Caco-2 (cell line): ENCODE measurements around the gene COLEC11. TPM values are rescaled to one million over a fixed set of nuclear protein-coding genes. Genes with fewer than 3 reads are reported as not detected.

Source experiments
- BruUV-seq: library from RNA; stranded (reverse); fragments of 400-500 nt; replicated peaks from 2 replicates; lab custom pipeline; 2021; lab: Mats Ljungman, UMichigan
- CTCF ChIA-PET: fragments of 300-600 bp; sonication (Branson Sonifier 250); formaldehyde crosslinking; loops from one replicate; lab custom pipeline; 2022; ENCODE audit warnings: antibody characterized with exemption; lab: Charles Lee
- POLR2A ChIA-PET: fragments of 300-600 bp; sonication (Branson Sonifier 250); formaldehyde crosslinking; loops from one replicate; lab custom pipeline; 2022; ENCODE audit warnings: antibody characterized with exemption; lab: Charles Lee
- DNase-seq, 2 experiments: peaks; one replicate each; pipeline versions ENCODE4 v3.0.0 to v3.0.0-alpha.2; 2020 to 2022
- H3K27me3 ChIP-seq: replicated peaks from 2 replicates; pipeline ENCODE4 v1.6.0; 2011; ENCODE audit warnings: low read length; ENCODE audit not compliant: control insufficient read depth, insufficient read depth
- H3K36me3 ChIP-seq: 2 replicates; pipeline ENCODE4 v1.5.1; 2011; ENCODE audit warnings: low read length; ENCODE audit not compliant: control insufficient read depth, insufficient read depth
- H3K4me1 ChIP-seq: fragments of 250-450 bp; sonication (Bioruptor Pico); 2 replicates; pipeline ENCODE4 v1.5.1; 2020; ENCODE audit warnings: mild to moderate bottlenecking
- H3K4me3 ChIP-seq: 2 replicates; pipeline ENCODE4 v1.5.1; 2011; ENCODE audit warnings: low read depth, mild to moderate bottlenecking, control low read depth, low read length
- H3K9me3 ChIP-seq: fragments of 250-450 bp; sonication (Bioruptor Pico); 2 replicates; pipeline ENCODE4 v1.5.1; 2020; ENCODE audit warnings: mild to moderate bottlenecking, moderate library complexity
- H3K27ac Mint-ChIP-seq: one replicate; pipeline ENCODE4 v1.8.0; 2022; ENCODE audit warnings: mixed read lengths; ENCODE audit not compliant: unreplicated experiment
- H3K27me3 Mint-ChIP-seq: one replicate; pipeline ENCODE4 v1.8.0; 2022; ENCODE audit warnings: mixed read lengths; ENCODE audit not compliant: insufficient read depth, unreplicated experiment
- H3K36me3 Mint-ChIP-seq: one replicate; pipeline ENCODE4 v1.8.0; 2022; ENCODE audit warnings: mild to moderate bottlenecking, mixed read lengths; ENCODE audit not compliant: insufficient read depth, unreplicated experiment
- H3K4me1 Mint-ChIP-seq: one replicate; pipeline ENCODE4 v1.8.0; 2022; ENCODE audit warnings: low read depth, mixed read lengths; ENCODE audit not compliant: unreplicated experiment
- H3K4me3 Mint-ChIP-seq: one replicate; pipeline ENCODE4 v1.8.0; 2022; ENCODE audit warnings: mild to moderate bottlenecking, moderate library complexity, mixed read lengths; ENCODE audit not compliant: unreplicated experiment
- H3K9me3 Mint-ChIP-seq: one replicate; pipeline ENCODE4 v1.8.0; 2022; ENCODE audit warnings: mixed read lengths; ENCODE audit not compliant: unreplicated experiment
- CTCF ChIP-seq, 2 experiments: fragments of 200-600 bp in 1 of 2; IDR thresholded peaks; 1 replicate in 1 of 2; 2 replicates in 1 of 2; pipeline versions ENCODE4 v1.5.1 to v1.8.0; 2011 to 2022; ENCODE audit warnings: antibody characterized with exemption in 1 of 2, control low read depth in 1 of 2, inconsistent platforms in 1 of 2, low read depth in 1 of 2, low read length in 1 of 2, mild to moderate bottlenecking in 1 of 2, moderate library complexity in 1 of 2; ENCODE audit not compliant: insufficient read depth in 1 of 2, severe bottlenecking in 1 of 2, unreplicated experiment in 1 of 2
- intact Hi-C: fragments of 100-400 bp; cut with micrococcal nuclease; formaldehyde crosslinking; loops from one replicate; pipeline ENCODE4 v1.10.0; 2022; ENCODE audit not compliant: unreplicated experiment
- total RNA-seq: library from RNA; stranded (reverse); gene quantifications from 2 replicates; pipeline ENCODE4 v1.2.3, GENCODE V29; 2022

The COLEC11 gene
- total RNA-seq, 1 experiment from 2014 or later: not detected

- Mint-ChIP-seq H3K27ac (no peak overlapping the region), H3K9me3 (no peaks in the 10 kb centered on the region), H3K27me3 (no peaks in the 10 kb centered on the region), H3K4me1 (no peaks in the 10 kb centered on the region), H3K4me3 (no peak overlapping the region), H3K36me3 (no peaks in the 10 kb centered on the region)
- Histone ChIP-seq H3K9me3 (peaks cover 3% of the 10 kb centered on the region; the same call in 1 of the 2 replicates), H3K27me3 (no peaks in the 10 kb centered on the region), H3K4me3 (no peak overlapping the region), H3K36me3 (no peaks in the 10 kb centered on the region; the same call in 1 of the 2 replicates), H3K4me1 (no peaks in the 10 kb centered on the region)
- intact Hi-C loops: no loop called here
- no TSS peak for BruUV-seq
- no peak for DNase-seq
- ChIA-PET CTCF (no interaction called here), POLR2A (interaction anchor here (0.7 kb wide), 1 partner anchor 94 kb away, joined by 3 read pairs; no protein-coding TSS in a partner anchor)
- no peak for TF ChIP-seq CTCF (IDR thresholded peaks at IDR 0.05; ENCODE audit: insufficient read depth in 1 of 2, low read depth in 1 of 2, low read length in 1 of 2, severe bottlenecking in 1 of 2, unreplicated experiment in 1 of 2)
Observed at GRCh38 chr2:3610415-3610814, 15.5 kb downstream of the COLEC11 start.

GRCh38 chr2:3610881-3611505 is 16.1 kb downstream of the COLEC11 start:
- POLR2A ChIA-PET: no interaction called here

GRCh38 chr2:3611589-3611988 is 16.7 kb downstream of the COLEC11 start:
- CTCF ChIA-PET: no interaction called here
- no peak overlapping the region for H3K4me3 ChIP-seq
- Mint-ChIP-seq H3K36me3 (no peaks in the 10 kb centered on the region), H3K4me3 (no peak overlapping the region), H3K9me3 (no peaks in the 10 kb centered on the region), H3K4me1 (no peaks in the 10 kb centered on the region), H3K27me3 (no peaks in the 10 kb centered on the region), H3K27ac (no peak overlapping the region)
- H3K36me3 ChIP-seq: no peaks in the 10 kb centered on the region; the same call in 1 of the 2 replicates
- no peaks in the 10 kb centered on the region for H3K27me3 ChIP-seq
- POLR2A ChIA-PET: no interaction called here
- intact Hi-C loops: no loop called here
- peaks cover 3% of the 10 kb centered on the region; the same call in 1 of the 2 replicates for H3K9me3 ChIP-seq
- no TSS peak for BruUV-seq
- no peak for DNase-seq
- H3K4me1 ChIP-seq: no peaks in the 10 kb centered on the region
- no peak for TF ChIP-seq CTCF (IDR thresholded peaks at IDR 0.05; ENCODE audit: insufficient read depth in 1 of 2, low read depth in 1 of 2, low read length in 1 of 2, severe bottlenecking in 1 of 2, unreplicated experiment in 1 of 2)

More at GRCh38 chr2:3610881-3611505, 16.1 kb downstream of the COLEC11 start:
- H3K4me1 Mint-ChIP-seq: no peaks in the 10 kb centered on the region
- DNase-seq: no peak
- intact Hi-C loops: no loop called here
- CTCF ChIA-PET: no interaction called here
- no peaks in the 10 kb centered on the region for H3K9me3 Mint-ChIP-seq
- no peak for TF ChIP-seq CTCF (IDR thresholded peaks at IDR 0.05; ENCODE audit: insufficient read depth in 1 of 2, low read depth in 1 of 2, low read length in 1 of 2, severe bottlenecking in 1 of 2, unreplicated experiment in 1 of 2)
- no TSS peak for BruUV-seq
- Histone ChIP-seq H3K36me3 (no peaks in the 10 kb centered on the region; the same call in 1 of the 2 replicates), H3K27me3 (no peaks in the 10 kb centered on the region), H3K4me3 (no peak overlapping the region), H3K4me1 (no peaks in the 10 kb centered on the region), H3K9me3 (peaks cover 3% of the 10 kb centered on the region; the same call in 1 of the 2 replicates)
- H3K27me3 Mint-ChIP-seq: no peaks in the 10 kb centered on the region
- H3K27ac Mint-ChIP-seq: no peak overlapping the region
- no peak overlapping the region for H3K4me3 Mint-ChIP-seq
- H3K36me3 Mint-ChIP-seq: no peaks in the 10 kb centered on the region
